HG03460 (cell line): ENCODE results near the gene ALKBH3.

Experiments used
- ATAC-seq: cut with Tn5 transposase; IDR thresholded peaks from one replicate; pipeline ENCODE4 v1.9.1; 2021; ENCODE audit not compliant: unreplicated experiment

Gene ALKBH3

DNA sequence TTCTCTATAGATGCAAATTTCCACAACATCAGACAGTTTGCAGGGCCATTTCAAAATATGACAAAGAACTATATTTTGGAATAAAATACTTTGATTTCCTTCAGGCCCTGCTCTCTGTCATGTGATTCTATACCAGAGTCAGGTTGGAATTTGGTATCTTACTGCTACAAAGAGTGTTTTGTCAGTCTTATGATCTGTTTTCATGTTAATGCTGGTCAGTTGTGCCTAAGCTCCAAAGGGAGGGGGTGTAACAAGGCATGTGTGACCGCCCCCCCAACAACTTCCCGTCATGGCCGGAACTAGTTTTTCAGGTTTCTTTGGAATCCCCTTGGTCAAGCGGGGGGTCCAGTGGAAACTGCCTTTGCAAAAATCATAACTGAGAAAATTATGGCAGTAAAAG, 76.9 kb downstream of the ALKBH3 start:
- no peak for ATAC-seq

DNA sequence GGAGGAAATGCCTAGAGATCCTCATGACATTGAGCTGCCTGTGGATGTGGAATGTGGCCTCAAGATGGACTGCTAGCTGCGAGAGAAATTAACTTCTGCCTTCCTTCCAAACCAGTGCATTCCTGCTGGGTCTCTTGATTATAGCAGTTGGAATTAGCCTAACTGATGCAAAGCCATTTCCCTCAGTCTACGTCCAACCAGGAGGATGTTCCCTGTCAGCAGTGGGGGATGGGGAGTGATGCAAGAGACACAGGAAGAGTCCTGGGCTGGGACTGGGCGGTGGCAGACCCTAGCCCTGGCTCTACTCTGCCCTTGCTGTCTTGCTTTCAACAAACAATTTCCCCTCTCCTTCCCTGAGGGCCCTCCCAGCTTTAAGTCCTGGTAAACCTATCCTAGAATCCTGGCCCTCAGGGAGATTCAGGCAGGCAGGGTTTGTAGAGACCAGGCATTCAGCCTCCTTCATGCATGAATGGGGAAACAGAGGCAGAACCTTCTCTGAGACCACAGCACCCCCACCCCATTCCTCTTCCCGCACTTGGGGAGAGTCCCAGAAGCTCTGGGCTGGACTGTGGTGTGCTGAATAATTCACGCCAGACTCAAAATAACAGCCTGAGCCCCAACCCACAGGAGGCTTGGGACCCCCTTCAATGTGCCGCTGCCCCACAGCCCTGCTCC, 78.8 kb downstream of the ALKBH3 start:
- ATAC-seq, result no peak

DNA sequence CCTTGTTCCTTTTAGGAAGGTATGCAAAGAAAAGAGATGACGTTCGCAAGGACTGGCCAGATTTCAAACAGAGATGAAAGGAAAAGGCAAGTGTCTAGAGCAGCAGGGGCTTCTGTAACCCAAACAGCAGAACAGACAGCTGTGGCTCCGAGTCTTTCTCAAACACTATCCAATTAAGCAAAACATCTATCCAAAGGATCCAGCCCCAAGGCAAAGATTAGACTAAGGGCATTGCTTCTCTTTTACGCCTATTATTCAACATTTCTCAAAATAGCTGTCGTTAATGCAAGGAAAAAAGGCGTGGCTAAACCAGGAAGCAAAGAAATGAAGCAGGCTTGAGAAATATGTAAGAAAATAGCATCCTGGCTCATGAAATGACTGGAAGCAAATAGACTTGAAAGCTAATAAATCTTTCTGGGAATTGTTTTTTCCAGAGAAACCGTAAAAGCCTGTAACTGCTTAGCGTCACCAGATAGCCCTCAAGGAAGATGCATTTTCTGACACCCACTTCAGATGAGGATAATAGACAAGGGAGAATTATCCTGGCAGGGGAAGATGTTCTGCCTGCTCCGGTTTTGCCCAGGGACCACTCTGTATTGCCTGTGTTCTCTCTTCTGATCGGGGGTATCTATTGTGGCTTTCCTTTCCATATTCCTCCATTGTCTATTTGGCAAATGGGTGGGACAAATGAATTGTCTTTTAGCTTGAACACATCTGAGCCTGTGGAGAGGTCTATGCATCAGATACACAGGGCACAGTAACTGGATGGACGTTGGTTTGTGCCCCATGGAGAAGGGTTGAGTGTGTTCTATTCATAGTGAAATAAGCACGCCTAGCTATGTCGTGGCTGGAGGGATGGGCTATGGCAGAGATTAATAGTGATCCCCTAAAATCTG, 82.0 kb downstream of the ALKBH3 start:
- no peak for ATAC-seq

DNA sequence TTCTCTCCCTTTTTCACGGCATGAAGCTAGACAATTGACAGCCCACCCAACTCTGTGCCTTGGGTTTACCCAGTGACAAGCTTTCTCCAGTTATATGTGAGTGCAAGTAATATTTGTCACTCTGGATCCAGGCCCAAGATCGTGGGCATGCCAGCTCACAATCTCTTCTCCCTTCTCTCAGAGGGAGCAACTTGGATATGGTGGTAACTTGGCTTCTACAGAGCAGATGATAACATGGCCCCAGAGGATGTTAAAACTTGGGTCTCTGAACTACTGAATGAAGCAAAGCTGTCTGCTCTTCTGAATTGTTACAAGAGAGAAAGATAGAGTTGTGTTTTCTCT, 82.6 kb downstream of the ALKBH3 start:
- ATAC-seq, result no peak

DNA sequence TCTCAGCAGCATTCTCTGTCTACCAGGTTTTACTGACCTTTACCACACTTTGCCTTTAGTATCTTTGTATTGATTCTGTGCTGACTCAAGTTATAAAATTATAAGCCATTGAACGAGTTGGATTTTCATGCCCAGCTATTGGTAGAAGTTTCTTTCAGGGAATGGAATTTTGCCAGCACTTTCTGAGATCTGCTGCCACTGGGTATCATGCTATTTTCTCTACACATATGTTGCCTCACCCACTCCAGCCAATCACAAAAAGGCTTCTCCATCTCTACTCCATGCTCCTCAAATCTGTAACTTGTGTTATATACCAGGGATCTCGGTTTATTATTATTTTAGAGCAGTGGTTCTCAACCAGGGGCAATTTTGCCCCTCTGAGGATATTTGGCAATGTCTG, 87.0 kb downstream of the ALKBH3 start:
- no peak for ATAC-seq

DNA sequence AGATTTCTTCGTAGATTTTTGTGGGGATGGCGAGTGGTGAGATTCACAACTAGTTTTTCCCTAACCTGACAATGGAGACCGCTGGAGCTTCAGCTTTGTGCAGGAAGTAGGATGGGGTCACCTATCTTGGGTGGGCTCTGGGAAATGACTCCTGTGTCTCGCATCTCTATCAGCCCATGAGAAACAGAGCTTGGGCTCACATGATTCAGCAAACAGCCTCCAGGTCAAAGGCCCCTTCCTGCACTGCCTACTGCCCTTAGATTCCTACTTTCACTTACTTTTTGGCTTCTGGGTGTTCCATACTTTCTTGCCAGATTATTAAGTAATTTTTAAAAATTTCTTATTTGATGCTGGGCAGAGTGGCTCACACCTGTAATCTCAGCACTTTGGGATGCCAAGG, 88.1 kb downstream of the ALKBH3 start:
- no peak for ATAC-seq

DNA sequence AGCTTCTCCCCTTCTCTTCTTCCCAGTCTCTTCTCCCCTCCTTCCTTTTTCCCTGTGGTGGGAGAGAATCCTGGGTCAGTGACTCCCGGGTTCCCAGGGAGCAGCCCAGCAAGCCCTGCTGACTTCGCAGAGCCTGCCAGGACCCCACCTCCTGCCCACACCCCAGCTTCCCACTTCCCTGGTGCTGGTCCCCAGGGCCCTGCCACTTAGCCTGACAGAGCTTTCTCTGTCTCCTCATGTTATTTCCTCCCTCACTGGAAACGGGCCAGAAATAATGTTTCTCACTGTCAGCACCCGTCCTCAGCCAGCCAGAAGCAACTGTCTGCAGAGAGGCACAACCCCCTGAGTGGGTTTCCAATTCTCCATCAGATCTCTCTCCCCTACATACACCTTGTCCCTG, 88.9 kb downstream of the ALKBH3 start:
- ATAC-seq, result no peak
